H1 (cell line): ENCODE data around the gene ICE1. TPM values are rescaled to one million over a fixed set of nuclear protein-coding genes. Genes with fewer than 3 reads are reported as not detected.

Experiments used
- CTCF ChIA-PET: fragments of 300-600 bp; sonication (Branson Sonifier 250); formaldehyde crosslinking; loops from one replicate; lab custom pipeline; 2021; ENCODE audit not compliant: partially characterized antibody; lab: Charles Lee
- POLR2A ChIA-PET: fragments of 300-600 bp; sonication (Branson Sonifier 250); formaldehyde crosslinking; loops from one replicate; lab custom pipeline; 2021; ENCODE audit warnings: inconsistent platforms; ENCODE audit not compliant: partially characterized antibody; lab: Charles Lee
- DNase-seq, 2 experiments: peaks; one replicate each; pipeline versions ENCODE4 v3.0.0 to v3.0.0-alpha.2; 2010 to 2022; ENCODE audit warnings: low spot score in 2 of 2, low read depth in 1 of 2, mixed read lengths in 1 of 2
- FAIRE-seq: peaks from 2 replicates; lab custom pipeline; 2011; peaks lifted over from hg19 to GRCh38; lab: Jason Lieb, UNC
- H2AFZ ChIP-seq: 2 replicates; pipeline ENCODE4 v1.8.1; 2012; ENCODE audit warnings: low read length, inconsistent platforms
- H2AK5ac ChIP-seq: 2 replicates; pipeline ENCODE4 v1.6.1; 2013; ENCODE audit warnings: low read depth, low read length
- H2BK120ac ChIP-seq: replicated peaks from 2 replicates; pipeline ENCODE3; 2013; ENCODE audit warnings: low read depth, low read length, inconsistent platforms
- H2BK12ac ChIP-seq: 2 replicates; pipeline ENCODE4 v1.6.1; 2013; ENCODE audit warnings: low read depth, low read length
- H2BK15ac ChIP-seq: 2 replicates; pipeline ENCODE4 v1.6.1; 2013; ENCODE audit warnings: low read length
- H2BK20ac ChIP-seq: 2 replicates; pipeline ENCODE4 v1.6.1; 2013; ENCODE audit warnings: low read length
- H2BK5ac ChIP-seq: 2 replicates; pipeline ENCODE4 v1.6.1; 2013; ENCODE audit warnings: low read depth, low read length
- H3K14ac ChIP-seq: 2 replicates; pipeline ENCODE4 v1.6.1; 2013; ENCODE audit warnings: inconsistent platforms; ENCODE audit not compliant: insufficient read length
- H3K18ac ChIP-seq: 2 replicates; pipeline ENCODE4 v1.6.1; 2013; ENCODE audit warnings: low read length; ENCODE audit errors: extremely low read depth
- H3K23ac ChIP-seq: 2 replicates; pipeline ENCODE4 v1.6.1; 2013; ENCODE audit warnings: inconsistent platforms; ENCODE audit not compliant: insufficient read length
- H3K23me2 ChIP-seq: 2 replicates; pipeline ENCODE4 v1.6.1; 2013; ENCODE audit warnings: low read depth, low read length
- H3K27ac ChIP-seq: 2 replicates; pipeline ENCODE4 v1.6.1; 2011; ENCODE audit warnings: low read depth, low read length, inconsistent platforms
- H3K27me3 ChIP-seq, 4 experiments: replicated peaks in 1 of 4; 1 replicate in 1 of 4; 2 replicates in 3 of 4; pipeline versions ENCODE4 v1.6.1 to v1.8.1; 2011 to 2013; ENCODE audit warnings: low read length in 3 of 4, mild to moderate bottlenecking in 3 of 4, inconsistent platforms in 2 of 4, mixed read lengths in 2 of 4, moderate library complexity in 1 of 4; ENCODE audit not compliant: control insufficient read depth in 3 of 4, insufficient read depth in 3 of 4; ENCODE audit errors: extremely low read depth in 1 of 4
- H3K36me3 ChIP-seq, 4 experiments: 2 replicates each; pipeline versions ENCODE4 v1.6.1 to v1.8.1; 2011 to 2013; ENCODE audit warnings: mild to moderate bottlenecking in 4 of 4, low read length in 3 of 4, moderate library complexity in 2 of 4, control low read depth in 1 of 4, inconsistent platforms in 1 of 4; ENCODE audit not compliant: insufficient read depth in 4 of 4, control insufficient read depth in 2 of 4
- H3K4ac ChIP-seq: replicated peaks from 2 replicates; pipeline ENCODE3; 2013; ENCODE audit warnings: low read length, low read depth, mixed read lengths, inconsistent platforms; ENCODE audit not compliant: insufficient read length
- H3K4me1 ChIP-seq, 4 experiments: replicated peaks in 1 of 4; 1 replicate in 1 of 4; 2 replicates in 3 of 4; pipeline versions ENCODE4 v1.6.1 to v1.8.1; 2011 to 2013; ENCODE audit warnings: low read length in 3 of 4, inconsistent platforms in 2 of 4, mixed read lengths in 1 of 4; ENCODE audit not compliant: insufficient read depth in 4 of 4, control insufficient read depth in 3 of 4
- H3K4me2 ChIP-seq, 2 experiments: 2 replicates each; pipeline versions ENCODE4 v1.6.1 to v1.8.1; 2011 to 2013; ENCODE audit warnings: low read depth in 2 of 2, low read length in 2 of 2, control low read depth in 1 of 2, inconsistent platforms in 1 of 2, mild to moderate bottlenecking in 1 of 2; ENCODE audit not compliant: insufficient read depth in 1 of 2
- H3K4me3 ChIP-seq, 4 experiments: fragments of 200-600, 300-600 bp in 1 of 4; sonication (generic), shearing (Covaris generic), sonication (Bioruptor Twin) in 1 of 4; 2 replicates each; pipeline versions ENCODE4 v1.5.1 to v1.8.1; 2011 to 2016; ENCODE audit warnings: low read length in 4 of 4, low read depth in 3 of 4, control low read depth in 2 of 4, inconsistent platforms in 2 of 4, mild to moderate bottlenecking in 2 of 4, mixed read lengths in 1 of 4, moderate library complexity in 1 of 4; ENCODE audit not compliant: insufficient read depth in 2 of 4; ENCODE audit errors: extremely low read depth in 1 of 4
- H3K56ac ChIP-seq: replicated peaks from 2 replicates; pipeline ENCODE3; 2013; ENCODE audit warnings: low read depth, mild to moderate bottlenecking, mixed read lengths, low read length, inconsistent platforms; ENCODE audit not compliant: insufficient read length
- H3K79me1 ChIP-seq: 2 replicates; pipeline ENCODE4 v1.6.1; 2013; ENCODE audit warnings: low read depth, low read length, control low read depth
- H3K79me2 ChIP-seq, 2 experiments: 2 replicates each; pipeline versions ENCODE4 v1.6.1 to v1.8.1; 2012 to 2013; ENCODE audit warnings: low read length in 2 of 2, mild to moderate bottlenecking in 2 of 2, inconsistent platforms in 1 of 2; ENCODE audit not compliant: insufficient read depth in 2 of 2, control insufficient read depth in 1 of 2
- H3K9ac ChIP-seq, 4 experiments: replicated peaks in 1 of 4; 1 replicate in 1 of 4; 2 replicates in 3 of 4; pipeline versions ENCODE4 v1.6.1 to v1.8.1; 2011 to 2013; ENCODE audit warnings: low read depth in 3 of 4, low read length in 3 of 4, control low read depth in 2 of 4, mild to moderate bottlenecking in 2 of 4, moderate library complexity in 2 of 4, inconsistent platforms in 1 of 4; ENCODE audit errors: extremely low read depth in 1 of 4
- H3K9me3 ChIP-seq, 2 experiments: 2 replicates each; pipeline versions ENCODE4 v1.6.1 to v1.8.1; 2012 to 2013; ENCODE audit warnings: mild to moderate bottlenecking in 2 of 2, moderate library complexity in 2 of 2, control low read depth in 1 of 2, inconsistent platforms in 1 of 2, low read depth in 1 of 2, low read length in 1 of 2, mixed read lengths in 1 of 2; ENCODE audit not compliant: insufficient read depth in 2 of 2
- H4K20me1 ChIP-seq, 2 experiments: replicated peaks in 1 of 2; 2 replicates each; pipeline versions ENCODE3 to v1.8.1; 2011 to 2013; ENCODE audit warnings: inconsistent platforms in 2 of 2, low read length in 2 of 2, mild to moderate bottlenecking in 1 of 2; ENCODE audit not compliant: insufficient read depth in 2 of 2, control insufficient read depth in 1 of 2
- H4K5ac ChIP-seq: 2 replicates; pipeline ENCODE4 v1.6.1; 2013; ENCODE audit warnings: low read length, low read depth, mixed read lengths, inconsistent platforms; ENCODE audit not compliant: insufficient read length
- H4K8ac ChIP-seq: 2 replicates; pipeline ENCODE4 v1.8.0; 2013; ENCODE audit warnings: mild to moderate bottlenecking, moderate library complexity, low read length, inconsistent platforms; ENCODE audit not compliant: insufficient read depth; ENCODE audit errors: extremely low read depth
- H4K91ac ChIP-seq: replicated peaks from 2 replicates; pipeline ENCODE3; 2013; ENCODE audit warnings: low read length, mixed read lengths, inconsistent platforms; ENCODE audit not compliant: insufficient read length
- EP300 ChIP-seq, 2 experiments: IDR thresholded peaks; 1 replicate in 1 of 2; 2 replicates in 1 of 2; pipeline ENCODE4 v1.6.1; 2011 to 2012; ENCODE audit warnings: low read depth in 2 of 2, low read length in 2 of 2, mild to moderate bottlenecking in 2 of 2, borderline replicate concordance in 1 of 2, inconsistent platforms in 1 of 2, moderate library complexity in 1 of 2
- GABPA ChIP-seq: IDR thresholded peaks from 2 replicates; pipeline ENCODE4 v1.6.1; 2011; ENCODE audit warnings: mild to moderate bottlenecking, low read length, moderate library complexity, borderline replicate concordance; ENCODE audit not compliant: insufficient read depth
- SIN3A ChIP-seq, 2 experiments: IDR thresholded peaks in 1 of 2; conservative IDR thresholded peaks in 1 of 2; 2 replicates each; pipeline ENCODE4 v1.6.1; 2011 to 2012; ENCODE audit warnings: low read length in 2 of 2, improper control_type of control experiment in 1 of 2, low read depth in 1 of 2, mild to moderate bottlenecking in 1 of 2
- SIX5 ChIP-seq: IDR thresholded peaks from 2 replicates; pipeline ENCODE4 v1.6.1; 2011; ENCODE audit warnings: mild to moderate bottlenecking, low read depth, low read length
- WGBS, 2 experiments: shearing (Covaris generic) in 1 of 2; methylation state at CpG; one replicate each; pipeline versions ENCODE4 v1.1.6 to v1.1.7; 2013 to 2015; ENCODE audit warnings: low lambda C conversion rate in 2 of 2, mixed read lengths in 2 of 2, inconsistent platforms in 1 of 2, low coverage in 1 of 2, missing lambda C conversion rate in 1 of 2; ENCODE audit not compliant: insufficient replicate concordance in 2 of 2, insufficient coverage in 1 of 2, insufficient read length in 1 of 2; ENCODE audit errors: extremely low coverage in 1 of 2, missing lambda C conversion rate in 1 of 2; 5-methylcytosine and 5-hydroxymethylcytosine counted together
- polyA plus RNA-seq, 7 experiments: library from polyadenylated mRNA; depleted of rRNA in 3 of 7; stranded (reverse) in 5 of 7; unstranded in 2 of 7; fragments of >200 nt in 5 of 7; fragments of 200-250 nt in 2 of 7; gene quantifications; 1 replicate in 5 of 7; 2 replicates in 1 of 7; 4 replicates in 1 of 7; pipeline versions ENCODE4 v1.2.1 to v1.2.3, GENCODE V29; 2011 to 2013; ENCODE audit warnings: missing spikeins in 2 of 7, mixed read lengths in 2 of 7
- total RNA-seq: library from RNA; stranded (reverse); fragmentation: NEBNext Ultra II Directional; extraction: Animal tissue kit (Norgen Biotek cat#: 25700); gene quantifications from 2 replicates; pipeline ENCODE4 v1.2.1, GENCODE V29; 2021

ICE1 gene
- total and polyA plus RNA-seq, 2 of the 8 experiments (the other 6 are each of a cell fraction or from before 2014, with no cell fraction given), result 11.8 to 53.9 TPM

DNA sequence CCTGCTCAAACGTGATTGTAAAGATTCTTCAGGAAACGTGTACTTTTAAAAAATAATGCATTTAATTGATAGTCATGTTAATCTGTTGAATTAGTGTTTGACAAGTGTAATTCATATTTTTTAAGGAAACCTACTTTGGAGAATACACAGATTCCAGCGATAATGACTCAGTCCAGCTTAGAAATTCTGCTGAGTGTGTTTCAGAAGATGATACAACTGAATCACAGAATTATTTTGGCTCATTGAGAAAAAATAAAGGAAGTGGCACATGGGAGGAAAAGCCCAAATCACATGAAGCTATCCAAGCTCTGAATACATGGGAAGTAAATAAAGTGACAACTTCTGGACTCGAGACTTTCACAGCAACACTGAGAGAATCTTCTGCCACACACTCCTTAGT is 37.8 kb downstream of the ICE1 start:
- Histone ChIP-seq H3K4me2 (no peak overlapping the region), H3K4ac (no peak overlapping the region), H3K4me3 (no peak overlapping the region), H2BK12ac (no peak overlapping the region), H4K8ac (no peak overlapping the region), H2BK15ac (no peak overlapping the region), H3K23ac (no peak overlapping the region), H4K91ac (no peak overlapping the region), H3K14ac (no peak overlapping the region), H3K79me2 (no peaks in the 10 kb centered on the region), H3K36me3 (peaks cover 15 to 77% (median 62%) of the 10 kb centered on the region in 4 experiments), H3K27ac (no peak overlapping the region), H3K18ac (no peak overlapping the region), H3K23me2 (no peaks in the 10 kb centered on the region), H2BK20ac (no peak overlapping the region), H3K4me1 (no peaks in the 10 kb centered on the region), H3K9me3 (no peaks in the 10 kb centered on the region), H4K20me1 (peaks cover 0 to 7% of the 10 kb centered on the region in 2 experiments), H3K9ac (no peak overlapping the region), H4K5ac (no peak overlapping the region), H2BK120ac (no peak overlapping the region), H2AFZ (no peak overlapping the region), H2AK5ac (no peak overlapping the region), H3K56ac (no peak overlapping the region), H2BK5ac (no peak overlapping the region), H3K79me1 (0 out of 2 replicates have a peak, but pooled peaks cover 2% of the 10 kb centered on the region), H3K27me3 (no peaks in the 10 kb centered on the region)
- CTCF ChIA-PET, result interaction anchor here (0.7 kb wide), 1 partner anchor 17 kb away, joined by 3 read pairs; no protein-coding TSS in a partner anchor
- 90% methylated on average over 4 of the region's 4 CpGs; no CpG with 5 or more reads in 1 of the 2 experiments for WGBS, 2 experiments
- TF ChIP-seq SIN3A (conservative IDR thresholded peaks at IDR 0.05 in 1 of 2, IDR thresholded peaks at IDR 0.05 in 1 of 2; ENCODE audit: low read depth in 1 of 2, low read length in 2 of 2), result no peak
- TF ChIP-seq SIX5, result no peak
- TF ChIP-seq EP300 (IDR thresholded peaks at IDR 0.05; ENCODE audit: borderline replicate concordance in 1 of 2, low read depth in 2 of 2, low read length in 2 of 2), result no peak
- no peak for TF ChIP-seq GABPA
- no peak for DNase-seq
- POLR2A ChIA-PET, result no interaction called here
- FAIRE-seq, result no peak
